ENCODE data around the gene LRRC37A2.
"Not testable (repeated sequence)": the region's sequence is repeated elsewhere in the genome, so short reads cannot be mapped to it uniquely, and the experiment has no call there.

LRRC37A2 gene

GRCh38 chr17:46512168-46512567, at the start of gene LRRC37A2:
TSS of gene LRRC37A2 (plus strand) at chr17:46512468. CDS start at chr17:46512713, 245 bp downstream.
- not testable (repeated sequence) for DNase-seq

GRCh38 chr17:46467618-46468017, 44.6 kb upstream of the LRRC37A2 start:
- not testable (repeated sequence) for DNase-seq

GRCh38 chr17:46474489-46474888, 37.8 kb upstream of the LRRC37A2 start:
- DNase-seq: not testable (repeated sequence)

- DNase-seq: not testable (repeated sequence)
Observed at GRCh38 chr17:46475583-46475982, 36.7 kb upstream of the LRRC37A2 start.

- not testable (repeated sequence) for DNase-seq
Observed at GRCh38 chr17:46478823-46479222, 33.4 kb upstream of the LRRC37A2 start.

- DNase-seq: not testable (repeated sequence)
Observed at GRCh38 chr17:46481310-46481709, 31.0 kb upstream of the LRRC37A2 start.

GRCh38 chr17:46492021-46492420, 20.2 kb upstream of the LRRC37A2 start:
- not testable (repeated sequence) for DNase-seq

GRCh38 chr17:46499437-46500139, 12.7 kb upstream of the LRRC37A2 start:
- DNase-seq: not testable (repeated sequence)

- DNase-seq: not testable (repeated sequence)
Observed at GRCh38 chr17:46505896-46506295, 6.4 kb upstream of the LRRC37A2 start.

GRCh38 chr17:46534716-46535115, 22.4 kb downstream of the LRRC37A2 start:
- not testable (repeated sequence) for DNase-seq

- DNase-seq: not testable (repeated sequence)
Observed at GRCh38 chr17:46548607-46549006, 36.3 kb downstream of the LRRC37A2 start.

GRCh38 chr17:46559155-46559554, 46.9 kb downstream of the LRRC37A2 start:
- not testable (repeated sequence) for DNase-seq

GRCh38 chr17:46560048-46560447, 47.8 kb downstream of the LRRC37A2 start:
- not testable (repeated sequence) for DNase-seq

- not testable (repeated sequence) for DNase-seq
Observed at GRCh38 chr17:46566284-46566683, 54.0 kb downstream of the LRRC37A2 start.

GRCh38 chr17:46566980-46567379, 54.7 kb downstream of the LRRC37A2 start:
- DNase-seq: not testable (repeated sequence)

GRCh38 chr17:46571796-46572195, 59.5 kb downstream of the LRRC37A2 start:
- DNase-seq: not testable (repeated sequence)

GRCh38 chr17:46579083-46580075, 67.1 kb downstream of the LRRC37A2 start, which contains the start of gene ARL17A:
TSS of gene ARL17A (minus strand) at chr17:46579691. CDS start at chr17:46576322, 3,369 bp downstream.
- not testable (repeated sequence) for DNase-seq

- DNase-seq: not testable (repeated sequence)
Observed at GRCh38 chr17:46580082-46580481, 67.8 kb downstream of the LRRC37A2 start.

- not testable (repeated sequence) for DNase-seq
Observed at GRCh38 chr17:46585444-46585843, 73.2 kb downstream of the LRRC37A2 start.

- DNase-seq: not testable (repeated sequence)
Observed at GRCh38 chr17:46590157-46591146, 78.2 kb downstream of the LRRC37A2 start, which contains the start of gene NSF. TSS of gene NSF (plus strand) at chr17:46590669. CDS start at chr17:46590776, 107 bp downstream.

GRCh38 chr17:46591332-46591731, 79.1 kb downstream of the LRRC37A2 start:
- not testable (repeated sequence) for DNase-seq

Measured in erythroblast (primary cell).